HuH-7 (cell line): ENCODE data around the gene GPR160.

ENCODE experiments used
- DNase-seq: peaks from one replicate; pipeline ENCODE4 v3.0.0; 2011; ENCODE audit warnings: low spot score

Gene GPR160

DNA sequence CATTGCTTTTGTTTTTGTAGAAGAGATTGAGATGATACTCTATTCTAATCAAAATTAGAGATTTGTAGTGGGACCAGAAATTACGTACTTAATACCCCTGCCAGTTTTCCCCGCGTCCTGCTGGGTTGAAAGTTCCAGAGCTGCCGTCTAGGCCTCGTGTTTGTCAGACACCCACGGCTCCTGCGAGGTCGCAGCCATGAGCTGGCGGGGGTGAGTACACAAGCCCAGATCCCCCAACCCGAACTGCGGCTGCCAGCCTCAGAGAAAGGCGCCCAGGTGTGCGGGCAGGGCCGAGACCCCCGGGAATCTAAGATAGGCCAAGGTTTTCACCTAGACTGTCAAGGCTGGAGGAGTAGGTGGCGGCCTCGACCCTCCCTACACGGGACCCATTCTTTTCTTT is 26.3 kb downstream of the GPR160 start:
- no peak for DNase-seq

- DNase-seq, result no peak
Measured at GRCh38 chr3:170075441-170076091, 37.8 kb downstream of the GPR160 start.

GRCh38 chr3:170076715-170077238 is 39.0 kb downstream of the GPR160 start:
- no peak for DNase-seq

GRCh38 chr3:170077361-170077760 is 39.6 kb downstream of the GPR160 start:
- no peak for DNase-seq

DNA sequence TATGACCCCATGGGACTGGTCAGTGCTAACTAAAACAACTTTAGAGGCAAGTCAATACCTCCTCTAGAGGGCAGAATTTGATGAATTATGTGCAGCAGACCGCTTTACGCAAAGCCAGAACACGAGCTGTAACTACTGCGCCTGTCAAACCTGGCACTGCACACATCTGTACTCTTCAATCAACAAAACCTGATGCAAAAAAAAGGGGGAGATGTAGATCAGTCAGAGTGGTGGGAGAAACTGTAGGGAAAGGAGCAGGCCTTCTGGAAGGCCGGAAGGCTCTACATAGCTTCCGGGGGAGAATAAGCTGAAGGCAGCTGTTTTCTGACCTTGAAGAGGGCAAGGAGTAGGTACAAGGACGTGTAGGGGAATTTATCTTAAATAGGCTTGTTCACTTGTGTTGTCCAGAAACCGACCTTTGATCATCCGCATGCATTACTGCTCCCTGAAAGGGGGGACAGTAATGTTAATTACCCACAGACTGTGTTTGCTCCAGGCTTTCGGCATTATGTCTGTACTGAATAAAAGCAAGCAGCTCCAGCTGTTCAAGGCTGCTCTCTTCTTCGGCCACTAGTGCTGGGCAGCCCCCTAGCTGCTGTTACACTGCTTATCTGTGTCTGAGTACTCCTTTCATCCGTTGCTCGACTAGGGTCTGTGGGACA is 41.0 kb downstream of the GPR160 start:
- no peak for DNase-seq

- no peak for DNase-seq
Measured at GRCh38 chr3:170079536-170080165, 41.9 kb downstream of the GPR160 start.

GRCh38 chr3:170080605-170081004 is 42.8 kb downstream of the GPR160 start:
- DNase-seq, result no peak

DNA sequence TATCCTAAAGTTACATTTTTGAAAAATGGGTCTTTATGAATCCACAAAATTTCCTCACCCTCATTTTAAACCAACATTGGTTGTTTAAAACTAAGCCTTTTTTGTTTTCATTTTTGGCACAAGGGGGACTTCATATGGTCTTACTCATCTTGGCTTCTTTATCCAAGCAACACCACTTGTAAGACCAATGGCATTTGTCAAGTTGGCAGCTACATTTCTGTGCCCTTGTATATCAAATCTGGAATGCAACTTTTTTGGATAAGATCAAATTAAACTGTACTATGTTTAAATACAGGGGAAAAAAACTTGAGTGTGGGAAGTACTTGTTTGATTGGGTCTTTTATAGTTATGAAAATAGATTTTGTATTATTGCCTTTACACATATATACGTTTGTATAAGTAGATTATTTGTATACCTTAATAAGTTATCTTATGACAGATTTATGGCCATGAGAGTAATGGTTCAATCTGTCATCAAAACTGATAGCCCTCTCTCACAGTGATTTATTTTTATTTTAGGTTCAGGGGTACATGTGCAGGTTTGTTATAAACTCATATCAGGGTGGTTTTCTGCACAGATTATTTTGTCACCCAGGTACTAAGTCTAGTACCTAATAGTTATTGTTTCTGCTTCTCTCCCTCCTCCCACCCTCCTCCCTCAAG is 43.4 kb downstream of the GPR160 start:
- no peak for DNase-seq

GRCh38 chr3:170083343-170083742 is 45.5 kb downstream of the GPR160 start:
- DNase-seq, result no peak

GRCh38 chr3:170085396-170085795 is 47.6 kb downstream of the GPR160 start:
- no peak for DNase-seq

GRCh38 chr3:170089862-170090600 is 52.2 kb downstream of the GPR160 start:
- DNase-seq, result no peak

GRCh38 chr3:170090601-170090981 is 52.8 kb downstream of the GPR160 start:
- no peak for DNase-seq

GRCh38 chr3:170092907-170093306 is 55.1 kb downstream of the GPR160 start:
- DNase-seq, result no peak

- no peak for DNase-seq
Measured at GRCh38 chr3:170095771-170096170, 58.0 kb downstream of the GPR160 start.

DNA sequence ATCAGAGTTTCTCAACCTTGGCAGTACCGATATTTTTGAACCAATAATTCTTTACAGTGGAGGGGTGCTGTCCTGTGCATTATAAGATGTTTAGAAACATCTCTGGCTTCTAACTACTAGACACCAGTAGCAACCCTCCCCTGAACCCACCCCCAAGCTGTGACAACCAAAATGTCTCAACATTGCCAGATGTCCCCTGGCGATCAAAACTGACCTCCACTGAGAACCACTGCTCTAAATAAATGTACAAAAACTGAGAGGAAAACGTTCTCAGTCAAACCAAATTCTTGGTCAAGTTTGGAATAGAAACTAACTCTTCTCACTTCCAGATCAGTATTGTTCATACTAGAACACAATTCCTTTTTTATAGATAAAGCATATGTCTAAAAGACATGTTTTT is 58.5 kb downstream of the GPR160 start:
- no peak for DNase-seq

DNA sequence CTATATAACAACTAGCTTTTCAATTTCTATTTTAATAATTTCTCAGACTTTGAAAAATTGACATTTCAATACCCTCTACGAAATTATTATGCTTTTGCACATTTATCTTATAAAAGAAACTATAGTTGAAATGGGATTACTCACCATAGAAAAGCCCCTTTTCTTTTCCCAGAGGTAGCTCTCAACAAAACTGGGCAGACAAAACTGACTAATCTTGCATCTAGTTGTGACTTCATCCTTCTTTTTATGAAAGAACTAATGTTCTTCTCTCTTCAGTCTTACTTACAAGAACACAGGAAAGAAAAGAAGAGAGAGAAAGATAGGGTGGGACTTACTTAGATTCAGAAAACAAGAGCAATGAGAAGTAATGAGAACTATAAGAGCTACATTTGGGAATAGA is 61.0 kb downstream of the GPR160 start:
- no peak for DNase-seq

DNA sequence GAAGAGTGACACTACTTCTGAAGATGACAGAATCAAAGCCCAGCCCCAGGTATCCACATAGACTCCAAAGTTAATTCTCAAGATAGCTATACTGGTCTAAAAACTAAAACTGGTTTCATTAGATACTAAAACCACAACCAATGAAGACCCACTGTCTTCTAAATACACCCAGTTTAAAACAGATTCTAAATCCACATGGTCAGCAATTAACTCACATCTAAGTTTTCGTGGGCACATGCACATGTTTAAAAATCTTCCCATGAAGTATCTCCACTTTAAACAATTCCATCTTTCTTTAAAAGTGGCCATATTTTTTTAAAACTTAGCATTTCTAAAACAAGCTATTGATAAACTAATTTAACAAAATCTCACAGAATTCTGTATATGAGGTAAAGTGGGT is 63.1 kb downstream of the GPR160 start:
- no peak for DNase-seq

GRCh38 chr3:170102431-170102830 is 64.6 kb downstream of the GPR160 start:
- no peak for DNase-seq

DNA sequence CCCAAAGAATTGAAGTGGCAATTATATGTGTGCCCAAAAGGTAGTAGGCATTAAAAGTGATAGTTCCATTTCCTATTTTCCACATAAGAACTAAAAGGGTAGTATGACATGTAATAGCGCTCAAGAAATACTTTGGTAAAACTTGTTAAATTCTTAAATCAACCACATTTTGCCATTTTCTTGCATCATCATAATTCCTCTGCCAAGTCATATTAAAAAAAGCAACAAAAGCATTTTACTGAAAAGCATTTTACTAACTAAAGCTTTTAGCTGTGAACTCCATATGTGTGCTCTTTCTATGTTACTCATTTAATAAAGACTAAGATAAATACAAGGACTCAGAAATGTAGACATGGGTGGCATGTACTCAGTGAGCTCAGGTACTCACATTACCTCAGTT is 70.1 kb downstream of the GPR160 start:
- no peak for DNase-seq

DNA sequence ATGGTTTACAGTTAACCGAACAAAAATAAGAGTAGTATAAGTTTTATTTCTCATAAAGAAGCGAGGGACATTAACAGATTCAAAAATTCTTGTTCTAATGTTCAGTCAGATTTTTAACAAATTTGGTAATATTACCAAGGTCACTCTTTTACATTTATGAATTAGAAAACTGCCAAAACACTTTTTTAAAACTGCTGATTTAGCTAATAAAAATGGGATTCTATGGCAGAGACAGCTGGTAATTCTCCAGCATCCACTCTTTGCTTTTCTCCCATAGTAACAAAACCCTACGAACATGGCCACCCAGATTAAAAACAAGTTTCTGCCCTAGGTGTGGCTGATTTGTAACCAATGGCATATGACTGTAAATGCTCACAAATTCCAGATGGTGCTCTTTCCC is 71.2 kb downstream of the GPR160 start:
- no peak for DNase-seq

- DNase-seq, result no peak
Measured at GRCh38 chr3:170109579-170110293, 71.9 kb downstream of the GPR160 start.
